Caco-2 (cell line): Measurements from ENCODE around the gene ZNF438. TPM values are rescaled to one million over a fixed set of nuclear protein-coding genes. Genes with fewer than 3 reads are reported as not detected.

Experiments
- BruUV-seq: library from RNA; stranded (reverse); fragments of 400-500 nt; replicated peaks from 2 replicates; lab custom pipeline; 2021; lab: Mats Ljungman, UMichigan
- CTCF ChIA-PET: fragments of 300-600 bp; sonication (Branson Sonifier 250); formaldehyde crosslinking; loops from one replicate; lab custom pipeline; 2022; ENCODE audit warnings: antibody characterized with exemption; lab: Charles Lee
- POLR2A ChIA-PET: fragments of 300-600 bp; sonication (Branson Sonifier 250); formaldehyde crosslinking; loops from one replicate; lab custom pipeline; 2022; ENCODE audit warnings: antibody characterized with exemption; lab: Charles Lee
- DNase-seq, 2 experiments: peaks; one replicate each; pipeline versions ENCODE4 v3.0.0 to v3.0.0-alpha.2; 2020 to 2022
- H3K27me3 ChIP-seq: replicated peaks from 2 replicates; pipeline ENCODE4 v1.6.0; 2011; ENCODE audit warnings: low read length; ENCODE audit not compliant: control insufficient read depth, insufficient read depth
- H3K36me3 ChIP-seq: 2 replicates; pipeline ENCODE4 v1.5.1; 2011; ENCODE audit warnings: low read length; ENCODE audit not compliant: control insufficient read depth, insufficient read depth
- H3K4me1 ChIP-seq: fragments of 250-450 bp; sonication (Bioruptor Pico); 2 replicates; pipeline ENCODE4 v1.5.1; 2020; ENCODE audit warnings: mild to moderate bottlenecking
- H3K4me3 ChIP-seq: 2 replicates; pipeline ENCODE4 v1.5.1; 2011; ENCODE audit warnings: low read depth, mild to moderate bottlenecking, control low read depth, low read length
- H3K9me3 ChIP-seq: fragments of 250-450 bp; sonication (Bioruptor Pico); 2 replicates; pipeline ENCODE4 v1.5.1; 2020; ENCODE audit warnings: mild to moderate bottlenecking, moderate library complexity
- H3K27ac Mint-ChIP-seq: one replicate; pipeline ENCODE4 v1.8.0; 2022; ENCODE audit warnings: mixed read lengths; ENCODE audit not compliant: unreplicated experiment
- H3K27me3 Mint-ChIP-seq: one replicate; pipeline ENCODE4 v1.8.0; 2022; ENCODE audit warnings: mixed read lengths; ENCODE audit not compliant: insufficient read depth, unreplicated experiment
- H3K36me3 Mint-ChIP-seq: one replicate; pipeline ENCODE4 v1.8.0; 2022; ENCODE audit warnings: mild to moderate bottlenecking, mixed read lengths; ENCODE audit not compliant: insufficient read depth, unreplicated experiment
- H3K4me1 Mint-ChIP-seq: one replicate; pipeline ENCODE4 v1.8.0; 2022; ENCODE audit warnings: low read depth, mixed read lengths; ENCODE audit not compliant: unreplicated experiment
- H3K4me3 Mint-ChIP-seq: one replicate; pipeline ENCODE4 v1.8.0; 2022; ENCODE audit warnings: mild to moderate bottlenecking, moderate library complexity, mixed read lengths; ENCODE audit not compliant: unreplicated experiment
- H3K9me3 Mint-ChIP-seq: one replicate; pipeline ENCODE4 v1.8.0; 2022; ENCODE audit warnings: mixed read lengths; ENCODE audit not compliant: unreplicated experiment
- intact Hi-C: fragments of 100-400 bp; cut with micrococcal nuclease; formaldehyde crosslinking; loops from one replicate; pipeline ENCODE4 v1.10.0; 2022; ENCODE audit not compliant: unreplicated experiment
- total RNA-seq: library from RNA; stranded (reverse); gene quantifications from 2 replicates; pipeline ENCODE4 v1.2.3, GENCODE V29; 2022
- TF ChIP-seq, protein P1 (sequence below), 2 experiments: fragments of 200-600 bp in 1 of 2; IDR thresholded peaks; 1 replicate in 1 of 2; 2 replicates in 1 of 2; pipeline versions ENCODE4 v1.5.1 to v1.8.0; 2011 to 2022; ENCODE audit warnings: antibody characterized with exemption in 1 of 2, control low read depth in 1 of 2, inconsistent platforms in 1 of 2, low read depth in 1 of 2, low read length in 1 of 2, mild to moderate bottlenecking in 1 of 2, moderate library complexity in 1 of 2; ENCODE audit not compliant: insufficient read depth in 1 of 2, severe bottlenecking in 1 of 2, unreplicated experiment in 1 of 2

Gene ZNF438
- total RNA-seq, 1 experiment from 2014 or later = 1.00 TPM

DNA sequence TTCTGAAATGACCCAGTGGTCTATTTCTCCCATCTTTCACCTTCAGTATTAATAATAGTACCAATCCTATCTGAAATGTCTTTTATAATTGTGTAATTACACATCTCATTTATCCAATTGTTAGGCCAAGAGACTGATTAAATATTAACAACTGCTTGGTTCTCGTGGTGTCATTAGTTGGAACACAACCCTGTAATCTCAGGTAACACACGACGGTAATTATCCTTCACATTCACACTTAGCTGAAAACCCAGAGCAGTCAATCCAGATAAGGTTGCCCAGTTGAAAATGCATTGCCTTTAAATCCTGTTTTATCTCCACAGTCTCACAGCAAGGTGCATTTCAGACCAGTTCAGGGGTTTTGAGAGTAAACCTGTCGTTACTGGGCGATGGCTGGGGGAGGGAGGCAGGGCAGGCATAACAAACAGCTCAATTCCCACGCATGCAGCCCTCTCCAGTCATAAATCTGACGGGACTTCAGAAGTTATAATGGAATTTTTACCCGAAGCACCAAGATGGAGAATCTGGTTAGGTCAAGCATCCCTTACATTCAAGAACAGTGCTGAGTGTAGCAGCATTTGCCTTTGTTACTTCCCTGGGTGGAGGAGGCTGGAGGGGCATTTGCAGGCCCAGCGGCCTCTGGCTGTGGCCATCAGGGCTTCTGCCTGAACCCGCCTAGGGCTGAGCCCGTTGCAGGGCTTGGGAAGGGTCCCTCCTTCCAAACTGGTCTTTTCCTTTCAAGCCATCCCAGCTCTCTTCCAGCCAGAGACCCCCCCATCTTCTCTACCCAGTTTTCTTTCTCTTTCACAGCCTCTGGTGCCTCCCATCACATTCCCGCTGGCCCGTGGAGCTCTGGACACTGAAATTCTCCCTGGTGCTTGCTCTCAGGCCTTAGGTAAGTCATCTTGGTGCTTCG, 201.1 kb downstream of the ZNF438 start:
- Mint-ChIP-seq H3K36me3 (no peaks in the 10 kb centered on the region), H3K4me3 (no peak overlapping the region), H3K27ac (no peak overlapping the region), H3K27me3 (peaks cover 3% of the 10 kb centered on the region), H3K4me1 (no peaks in the 10 kb centered on the region), H3K9me3 (no peaks in the 10 kb centered on the region)
- POLR2A ChIA-PET = interaction anchor here (0.7 kb wide), 1 partner anchor 201 kb away, joined by 4 read pairs; no protein-coding TSS in a partner anchor
- H3K9me3 ChIP-seq = no peaks in the 10 kb centered on the region
- no peaks in the 10 kb centered on the region for H3K4me1 ChIP-seq
- no peak overlapping the region for H3K4me3 ChIP-seq
- H3K36me3 ChIP-seq = no peaks in the 10 kb centered on the region
- intact Hi-C loops = no loop called here
- no peaks in the 10 kb centered on the region for H3K27me3 ChIP-seq
- CTCF ChIA-PET = no interaction called here
- BruUV-seq = no TSS peak
- TF ChIP-seq, protein P1, sequence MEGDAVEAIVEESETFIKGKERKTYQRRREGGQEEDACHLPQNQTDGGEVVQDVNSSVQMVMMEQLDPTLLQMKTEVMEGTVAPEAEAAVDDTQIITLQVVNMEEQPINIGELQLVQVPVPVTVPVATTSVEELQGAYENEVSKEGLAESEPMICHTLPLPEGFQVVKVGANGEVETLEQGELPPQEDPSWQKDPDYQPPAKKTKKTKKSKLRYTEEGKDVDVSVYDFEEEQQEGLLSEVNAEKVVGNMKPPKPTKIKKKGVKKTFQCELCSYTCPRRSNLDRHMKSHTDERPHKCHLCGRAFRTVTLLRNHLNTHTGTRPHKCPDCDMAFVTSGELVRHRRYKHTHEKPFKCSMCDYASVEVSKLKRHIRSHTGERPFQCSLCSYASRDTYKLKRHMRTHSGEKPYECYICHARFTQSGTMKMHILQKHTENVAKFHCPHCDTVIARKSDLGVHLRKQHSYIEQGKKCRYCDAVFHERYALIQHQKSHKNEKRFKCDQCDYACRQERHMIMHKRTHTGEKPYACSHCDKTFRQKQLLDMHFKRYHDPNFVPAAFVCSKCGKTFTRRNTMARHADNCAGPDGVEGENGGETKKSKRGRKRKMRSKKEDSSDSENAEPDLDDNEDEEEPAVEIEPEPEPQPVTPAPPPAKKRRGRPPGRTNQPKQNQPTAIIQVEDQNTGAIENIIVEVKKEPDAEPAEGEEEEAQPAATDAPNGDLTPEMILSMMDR (IDR thresholded peaks at IDR 0.05; ENCODE audit: insufficient read depth in 1 of 2, low read depth in 1 of 2, low read length in 1 of 2, severe bottlenecking in 1 of 2, unreplicated experiment in 1 of 2) = no peak
- no peak for DNase-seq

DNA sequence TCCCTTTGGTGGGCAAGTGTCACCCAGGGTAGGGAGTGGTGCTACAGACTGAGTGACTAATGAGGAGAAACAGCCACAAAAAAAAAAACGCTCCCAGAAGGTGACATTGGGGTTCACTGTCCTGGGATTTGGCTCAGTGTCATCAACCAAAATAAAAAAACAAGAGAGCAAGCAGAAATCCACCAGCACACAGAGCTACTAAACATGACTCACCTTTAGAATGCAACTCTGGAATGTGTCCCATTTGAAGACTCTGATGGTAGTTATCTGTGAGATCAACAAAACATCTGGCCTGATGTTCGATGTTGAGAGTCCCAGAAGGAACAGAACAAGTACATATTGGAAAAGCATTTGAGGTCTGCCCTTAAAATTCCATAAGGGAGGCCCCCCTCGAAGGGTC, 201.8 kb downstream of the ZNF438 start:
- Histone ChIP-seq H3K27me3 (no peaks in the 10 kb centered on the region), H3K36me3 (no peaks in the 10 kb centered on the region), H3K4me3 (no peak overlapping the region), H3K9me3 (no peaks in the 10 kb centered on the region), H3K4me1 (no peaks in the 10 kb centered on the region)
- Mint-ChIP-seq H3K36me3 (no peaks in the 10 kb centered on the region), H3K27ac (no peak overlapping the region), H3K4me3 (no peak overlapping the region), H3K27me3 (peaks cover 3% of the 10 kb centered on the region), H3K4me1 (no peaks in the 10 kb centered on the region), H3K9me3 (no peaks in the 10 kb centered on the region)
- POLR2A ChIA-PET = interaction anchor here (0.7 kb wide), 1 partner anchor 201 kb away, joined by 4 read pairs; no protein-coding TSS in a partner anchor
- no peak for DNase-seq
- CTCF ChIA-PET = no interaction called here
- TF ChIP-seq, protein P1 (IDR thresholded peaks at IDR 0.05; ENCODE audit: insufficient read depth in 1 of 2, low read depth in 1 of 2, low read length in 1 of 2, severe bottlenecking in 1 of 2, unreplicated experiment in 1 of 2) = no peak
- intact Hi-C loops = no loop called here
- BruUV-seq = no TSS peak

- no peak overlapping the region for H3K4me3 ChIP-seq
- no peak for DNase-seq
- no peaks in the 10 kb centered on the region for H3K4me1 ChIP-seq
- no peaks in the 10 kb centered on the region for H3K9me3 ChIP-seq
- Mint-ChIP-seq H3K27me3 (peaks cover 3% of the 10 kb centered on the region), H3K4me3 (no peak overlapping the region), H3K36me3 (no peaks in the 10 kb centered on the region), H3K27ac (no peak overlapping the region), H3K9me3 (no peaks in the 10 kb centered on the region), H3K4me1 (no peaks in the 10 kb centered on the region)
- TF ChIP-seq, protein P1 (IDR thresholded peaks at IDR 0.05; ENCODE audit: insufficient read depth in 1 of 2, low read depth in 1 of 2, low read length in 1 of 2, severe bottlenecking in 1 of 2, unreplicated experiment in 1 of 2) = no peak
- no peaks in the 10 kb centered on the region for H3K36me3 ChIP-seq
- no TSS peak for BruUV-seq
- no peaks in the 10 kb centered on the region for H3K27me3 ChIP-seq
- intact Hi-C loops = no loop called here
- ChIA-PET POLR2A (no interaction called here), CTCF (no interaction called here)
Measured at GRCh38 chr10:30828680-30829079, 203.0 kb downstream of the ZNF438 start.
